Stimulated activated CD8-positive, alpha-beta memory T cell treated with anti-CD3 and anti-CD28 coated beads, Interleukin-12 subunit alpha, Interleukin-12 subunit beta, amount 100 ng/mL, for 1 hour (primary cell): ENCODE measurements around the gene NUDT14.

Experiments used
- DNase-seq: peaks from one replicate; pipeline ENCODE4 v3.0.0-alpha.2; 2020; ENCODE audit warnings: low read depth

NUDT14 gene

DNA sequence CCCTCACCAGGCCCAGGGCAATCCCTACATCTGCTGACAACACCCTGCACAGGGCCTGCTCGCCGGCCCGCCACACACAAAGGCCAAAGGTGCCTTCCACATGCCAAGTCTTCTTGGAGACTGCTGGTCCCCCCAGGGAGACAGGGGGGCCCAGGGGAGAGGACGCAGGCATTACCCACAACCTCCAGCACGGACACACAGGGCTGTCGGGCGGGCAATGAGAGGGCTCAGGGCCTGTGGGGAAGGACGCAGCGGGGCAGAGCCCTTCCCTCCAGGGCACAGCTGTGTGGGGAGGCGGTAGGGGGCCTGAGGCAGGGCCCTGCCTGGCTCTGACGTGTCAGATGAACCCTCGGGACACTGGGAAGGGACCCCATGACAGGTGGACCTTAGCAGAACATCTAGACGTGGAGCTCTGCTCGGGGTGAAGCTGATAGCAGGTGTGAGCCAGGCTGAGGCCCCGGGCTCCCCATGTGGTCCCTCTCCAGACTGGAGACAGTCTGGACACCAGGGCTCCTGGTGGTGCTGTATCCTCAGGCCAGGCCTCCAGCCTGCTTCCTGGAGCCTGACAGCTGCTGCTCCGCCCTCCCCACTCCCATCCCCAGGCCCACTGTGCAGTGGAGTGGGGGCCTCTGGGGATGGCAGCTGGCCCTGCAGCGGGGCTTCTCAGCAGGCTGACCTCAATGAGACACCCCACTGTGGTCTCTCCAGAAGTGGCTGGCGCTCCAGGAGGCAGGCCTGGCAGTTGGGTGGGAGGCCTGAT, 31.6 kb upstream of the NUDT14 start:
- no peak for DNase-seq

DNA sequence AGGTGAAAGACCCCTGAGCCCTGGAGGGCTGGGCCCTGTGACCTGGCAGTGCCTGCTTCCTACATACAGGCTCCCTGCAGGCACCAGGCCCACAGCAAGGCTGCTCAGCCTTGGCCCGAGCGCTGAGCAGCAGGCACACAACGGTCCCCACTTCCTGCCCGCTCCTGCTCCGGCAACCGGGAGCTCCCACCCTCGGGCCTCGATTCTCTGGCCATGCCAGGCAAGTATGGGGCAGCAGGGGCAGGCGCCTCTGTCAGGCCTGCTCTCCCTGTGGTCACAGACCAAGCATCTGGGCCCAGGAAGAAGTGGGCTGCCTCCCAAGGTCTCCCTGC, 30.6 kb upstream of the NUDT14 start:
- no peak for DNase-seq

DNA sequence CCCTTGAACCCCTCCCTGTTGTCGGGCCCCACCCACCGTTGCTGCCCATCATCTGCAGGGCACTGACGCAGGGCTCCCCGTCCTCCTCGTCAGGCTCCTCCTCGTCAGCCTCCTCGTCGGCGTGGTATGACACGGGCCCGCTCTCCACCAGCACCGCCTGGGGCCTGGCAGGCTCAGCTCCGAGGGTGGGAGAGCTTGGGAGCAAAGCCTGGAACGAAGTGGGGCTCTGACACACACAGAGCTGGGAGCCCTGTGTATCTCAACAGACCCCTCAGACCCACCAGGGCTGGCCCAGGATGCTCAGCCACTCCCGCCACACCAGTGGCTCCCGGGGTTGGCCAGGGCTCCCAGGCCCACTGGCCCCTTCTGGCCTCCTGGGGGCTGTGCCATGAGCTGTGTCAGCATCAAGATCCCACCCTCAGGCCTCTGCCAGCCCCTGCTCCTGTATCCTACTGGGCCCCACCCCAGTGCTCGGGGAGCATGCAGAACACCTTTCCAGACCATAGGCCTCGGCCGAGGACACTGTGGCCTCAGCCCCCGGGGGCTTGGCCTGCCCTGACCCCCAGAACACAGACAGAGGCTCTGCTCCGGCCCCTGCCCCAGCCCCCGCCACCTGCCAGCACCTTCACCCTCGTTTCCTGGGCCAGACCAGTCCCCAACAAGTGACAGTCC, 30.1 kb upstream of the NUDT14 start:
- no peak for DNase-seq

DNA sequence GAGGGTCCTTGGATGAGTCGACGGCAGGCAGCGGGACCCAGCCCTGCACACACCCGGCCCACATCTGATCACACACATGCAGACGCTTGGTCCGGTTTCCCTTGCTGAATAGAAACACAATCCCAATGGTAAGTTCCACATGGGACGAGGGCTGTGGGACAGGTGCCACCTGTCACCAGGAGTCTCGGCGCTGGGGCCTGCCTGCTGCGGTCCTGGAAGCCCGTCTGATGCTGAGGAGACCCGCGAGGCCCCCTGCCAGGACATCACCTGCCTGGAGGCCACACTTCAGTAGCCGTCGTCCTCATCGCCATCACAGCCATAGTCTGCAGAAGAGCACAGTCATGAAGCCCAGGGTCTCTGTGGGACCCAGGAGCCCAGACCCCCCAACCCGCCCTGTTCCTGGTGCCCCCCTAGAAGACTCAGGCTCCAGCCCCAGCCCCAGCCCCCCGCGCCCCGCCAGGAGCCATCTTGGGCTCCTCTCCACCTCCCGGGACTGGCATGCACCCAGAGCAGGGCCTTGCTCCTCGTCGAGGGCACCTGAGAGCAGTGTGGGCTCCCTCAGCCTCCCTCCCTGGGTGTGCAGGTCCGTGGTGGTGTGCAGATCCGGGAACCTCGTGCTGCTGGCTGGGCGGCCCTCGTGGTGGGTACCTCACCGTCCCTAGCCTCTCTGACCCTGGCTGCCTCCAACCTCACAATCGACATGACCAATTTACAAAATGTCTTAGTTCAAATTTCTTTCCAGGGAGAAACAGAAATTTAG, 29.3 kb upstream of the NUDT14 start:
- DNase-seq, result no peak

DNA sequence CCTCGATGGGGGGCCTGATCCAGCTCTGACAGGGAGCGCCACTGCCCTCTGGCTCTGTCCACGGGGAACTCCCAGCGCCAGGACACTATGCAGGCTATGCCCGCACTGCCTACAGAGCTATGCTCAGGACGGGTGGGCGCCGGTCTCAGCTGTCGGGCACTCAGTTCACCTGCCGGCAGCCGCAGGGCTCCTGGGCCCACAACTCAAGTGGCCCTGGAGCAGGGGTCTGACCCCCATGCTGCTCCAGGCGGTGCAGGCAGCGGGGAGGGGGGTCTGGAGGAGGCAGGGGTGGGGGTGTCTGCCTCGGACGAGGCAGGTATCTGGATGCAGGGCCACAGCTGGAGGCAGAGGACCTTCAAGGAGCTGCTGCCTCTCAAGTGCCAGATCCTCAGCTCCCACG, 28.5 kb upstream of the NUDT14 start:
- DNase-seq, result no peak

DNA sequence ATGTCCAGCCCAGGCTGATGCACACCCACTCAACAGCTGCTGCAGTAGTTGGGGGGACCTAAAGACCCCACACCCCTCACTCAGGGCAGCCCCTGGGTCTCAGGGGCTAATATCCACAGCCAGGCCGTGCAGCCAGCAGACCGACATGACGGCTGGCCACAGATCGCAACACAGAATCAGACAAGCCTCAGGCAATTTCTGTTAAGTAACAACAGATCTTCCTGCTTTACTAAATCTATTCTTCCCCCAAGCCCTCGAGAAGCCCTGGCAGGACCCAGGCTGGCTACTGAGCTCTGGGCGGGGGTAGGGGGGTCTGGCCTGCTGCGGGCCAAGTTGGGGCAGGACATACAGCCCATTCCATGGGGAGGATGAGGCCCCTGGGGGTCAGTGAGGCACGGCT, 28.0 kb upstream of the NUDT14 start:
- no peak for DNase-seq

DNA sequence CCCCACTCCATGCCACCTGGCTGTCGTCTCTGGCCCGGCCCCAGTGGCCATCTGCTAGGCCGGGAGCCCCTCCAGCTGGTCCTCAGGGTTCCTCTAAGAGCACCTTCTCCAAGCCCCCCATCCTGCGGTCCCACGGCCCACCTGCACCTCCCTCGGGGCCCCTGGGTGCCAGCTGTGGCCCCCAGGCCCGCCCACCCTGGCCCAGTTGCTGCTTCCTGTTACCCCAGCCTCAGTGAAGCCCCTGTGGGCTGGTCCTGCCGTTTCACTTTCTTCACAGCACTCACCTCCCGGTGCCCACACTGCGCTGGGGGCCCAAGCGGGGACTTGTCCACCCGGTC, 27.6 kb upstream of the NUDT14 start:
- DNase-seq, result no peak

DNA sequence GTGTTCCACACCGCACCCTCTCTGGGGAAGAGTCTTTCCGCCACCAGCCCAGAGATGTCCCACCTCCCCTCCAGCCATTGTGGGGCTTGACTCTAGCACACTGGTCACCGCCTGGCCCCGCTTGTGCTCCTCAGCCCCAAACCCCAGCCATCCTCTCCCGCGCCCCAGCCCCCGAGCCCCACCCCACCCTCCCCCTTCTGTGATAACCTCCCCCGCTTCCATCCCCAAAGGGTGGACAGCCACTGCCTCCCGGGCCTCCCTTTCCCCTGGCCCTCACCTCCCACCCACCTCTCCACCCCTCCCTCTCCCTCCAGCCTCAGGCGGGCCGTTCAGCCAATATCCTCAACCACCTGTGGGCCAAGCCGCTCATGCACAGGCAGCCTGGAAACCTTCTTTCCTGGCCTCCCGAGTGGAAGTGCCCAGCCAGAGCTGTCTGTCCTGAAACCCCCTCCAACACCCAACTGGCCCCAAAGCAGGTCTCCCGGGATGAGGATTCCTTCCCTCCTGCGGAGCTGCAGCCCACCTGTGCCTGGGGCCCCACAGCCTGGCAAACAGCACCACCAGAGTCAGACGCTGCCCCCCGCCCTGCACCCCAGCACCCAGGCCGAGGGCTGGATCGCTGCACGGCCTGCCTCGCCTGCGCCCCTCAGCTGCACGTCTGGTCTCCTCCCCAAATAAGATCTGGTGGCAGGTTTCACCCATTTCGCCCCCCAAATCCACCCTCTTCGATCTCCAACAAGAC, 27.1 kb upstream of the NUDT14 start:
- DNase-seq, result no peak

DNA sequence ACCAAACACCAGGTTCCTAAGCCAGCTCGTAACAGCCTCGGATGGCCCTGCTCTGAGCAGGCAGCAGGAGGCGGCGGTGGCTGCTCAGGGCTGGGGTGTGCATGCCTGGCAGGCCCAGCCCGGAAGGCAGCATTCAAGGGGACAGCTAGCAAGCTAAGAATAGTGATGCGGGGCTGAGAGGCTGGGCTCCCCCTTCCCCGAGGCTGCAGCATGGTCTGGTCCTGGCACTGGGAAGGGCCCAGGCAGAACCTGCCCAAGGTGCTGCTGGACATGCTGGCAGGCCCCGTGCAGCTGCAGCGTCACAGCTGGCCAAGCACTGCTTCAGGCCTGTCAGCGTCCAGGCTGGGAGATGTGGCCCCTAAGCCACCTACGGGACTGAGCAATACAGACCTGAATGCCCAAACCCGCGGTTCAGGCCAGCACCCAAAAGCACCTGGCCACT, 26.4 kb upstream of the NUDT14 start:
- no peak for DNase-seq

DNA sequence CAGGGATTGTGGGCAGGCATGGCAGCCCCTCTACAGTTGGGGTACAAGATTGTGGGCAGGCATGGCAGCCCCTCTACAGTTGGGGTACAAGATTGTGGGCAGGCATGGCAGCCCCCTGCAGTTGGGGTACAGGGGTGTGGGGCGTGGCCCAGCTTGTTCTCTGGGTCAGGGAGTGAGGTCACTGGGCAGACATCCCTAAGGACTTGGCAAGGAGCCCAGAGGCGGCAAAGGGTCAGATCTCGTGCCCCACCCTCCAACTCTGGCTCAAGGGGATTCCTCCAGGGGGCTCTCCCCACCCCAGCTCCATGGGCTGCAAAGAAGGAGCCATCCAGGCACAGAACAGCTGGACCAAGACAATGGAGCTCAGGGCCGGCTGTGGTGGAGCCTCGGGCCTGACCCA, 25.8 kb upstream of the NUDT14 start:
- no peak for DNase-seq

DNA sequence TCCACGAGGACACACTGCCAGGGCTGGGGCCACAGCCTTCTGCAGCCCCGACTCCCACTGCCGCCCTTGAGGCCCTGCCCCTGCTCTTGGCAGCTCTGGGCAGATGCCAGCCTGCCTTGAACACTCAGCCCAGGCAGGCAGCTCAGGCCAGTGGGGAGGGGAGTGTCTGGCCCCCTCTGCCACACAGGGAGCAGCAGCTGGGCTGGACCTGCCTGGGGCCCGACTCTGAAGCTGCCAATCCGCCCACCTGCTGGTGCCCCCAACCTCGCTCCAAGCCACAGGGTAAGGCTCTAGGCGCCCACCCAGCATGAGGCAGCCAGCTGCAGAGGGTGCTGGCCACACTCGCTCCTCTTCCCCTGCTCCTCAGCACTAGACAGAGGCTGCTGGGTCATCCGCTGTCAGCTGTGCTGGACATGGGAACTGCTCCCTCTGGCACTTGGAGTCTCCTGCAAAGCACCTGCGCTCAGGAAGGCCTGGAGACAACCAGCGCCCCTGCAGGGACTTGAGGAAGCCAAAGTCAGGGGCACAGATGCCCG, 24.6 kb upstream of the NUDT14 start:
- no peak for DNase-seq

DNA sequence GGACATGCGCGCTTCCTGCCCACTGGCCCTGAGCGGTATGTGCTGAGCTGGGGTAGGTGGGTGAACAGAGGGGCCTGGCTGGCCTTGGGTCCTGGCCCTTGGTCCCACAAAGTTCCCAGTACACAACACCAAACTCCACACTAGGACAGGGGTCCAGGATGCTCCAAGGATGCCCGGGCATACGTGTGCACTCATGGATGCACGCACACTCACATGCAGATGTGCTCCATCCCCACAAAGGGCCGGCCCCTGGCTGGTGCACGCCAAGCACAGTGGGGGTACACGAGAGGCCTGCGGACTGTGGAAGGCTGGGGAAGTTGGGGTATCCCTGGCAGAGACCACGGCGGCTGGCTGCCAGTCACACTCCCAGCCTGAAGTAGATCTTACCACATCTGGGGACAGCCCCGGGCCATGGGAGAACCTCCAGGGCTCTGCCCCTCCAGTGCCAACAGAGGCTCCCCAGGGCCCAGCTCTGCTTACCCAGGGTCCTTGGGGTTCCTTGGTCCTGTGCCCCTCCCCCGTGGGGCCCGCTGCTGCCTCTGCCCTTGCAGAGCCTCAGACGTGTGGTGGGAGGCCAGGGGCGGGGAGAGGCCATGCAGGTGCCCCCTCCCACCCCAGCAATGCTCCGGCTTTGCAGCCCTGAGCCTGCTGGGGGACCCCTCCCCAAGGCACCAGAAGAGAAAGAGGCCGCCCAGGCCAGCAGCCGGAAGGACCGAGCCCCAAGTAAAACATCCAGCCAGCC, 24.0 kb upstream of the NUDT14 start:
- no peak for DNase-seq

DNA sequence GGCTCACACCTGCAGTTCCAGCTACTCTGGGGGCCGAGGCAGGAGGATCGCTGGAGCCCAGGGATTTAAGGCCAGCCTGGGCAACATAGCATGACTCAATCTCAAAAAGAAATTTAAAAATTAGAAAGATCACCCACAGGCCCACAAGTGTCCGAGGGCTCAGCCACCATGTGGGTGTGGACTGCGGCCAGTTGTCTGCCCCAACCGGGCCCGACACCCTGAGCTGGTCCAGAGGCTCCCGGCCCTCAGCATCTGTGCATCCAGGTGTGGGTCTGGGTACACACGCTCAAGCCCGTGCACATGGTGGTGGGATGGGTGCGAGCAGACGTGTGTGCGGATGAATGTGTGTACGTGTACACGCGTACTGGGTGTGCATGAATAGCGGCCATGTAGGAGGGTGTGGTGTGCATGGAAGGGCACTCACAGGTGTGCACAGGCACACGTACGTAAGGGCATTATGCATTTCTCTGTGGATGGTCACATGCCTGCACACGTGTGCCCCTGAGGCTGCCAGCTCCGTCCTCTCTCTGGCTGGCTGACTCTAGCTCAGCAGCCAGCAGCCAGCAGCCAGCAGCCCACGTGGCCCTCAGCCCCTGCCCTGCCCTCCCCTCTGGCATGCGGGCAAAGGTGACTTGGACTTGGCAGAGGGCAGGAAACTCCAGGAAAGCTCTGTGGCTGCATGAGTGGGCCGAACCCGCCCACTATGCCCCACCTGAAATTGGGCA, 23.3 kb upstream of the NUDT14 start:
- DNase-seq, result no peak

DNA sequence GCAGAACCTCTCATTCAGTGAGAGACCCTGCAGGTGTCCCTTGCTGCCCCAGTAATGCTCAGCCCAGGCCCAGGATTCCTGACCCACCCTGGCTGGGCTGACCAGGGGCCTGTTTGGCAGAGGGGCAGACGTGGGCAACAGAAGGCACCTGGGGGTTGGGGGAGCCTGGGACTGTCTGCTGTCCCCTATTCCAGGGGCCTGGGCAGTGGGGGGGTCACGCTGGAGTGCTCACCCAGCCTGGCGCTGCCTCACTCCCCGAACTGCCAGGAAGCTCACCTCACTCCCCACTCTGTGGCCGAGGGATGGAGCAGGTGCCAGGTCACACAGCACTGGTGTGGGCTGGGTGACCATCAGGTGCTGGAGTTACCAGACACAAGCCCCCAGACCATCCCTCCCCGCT, 22.6 kb upstream of the NUDT14 start:
- no peak for DNase-seq

DNA sequence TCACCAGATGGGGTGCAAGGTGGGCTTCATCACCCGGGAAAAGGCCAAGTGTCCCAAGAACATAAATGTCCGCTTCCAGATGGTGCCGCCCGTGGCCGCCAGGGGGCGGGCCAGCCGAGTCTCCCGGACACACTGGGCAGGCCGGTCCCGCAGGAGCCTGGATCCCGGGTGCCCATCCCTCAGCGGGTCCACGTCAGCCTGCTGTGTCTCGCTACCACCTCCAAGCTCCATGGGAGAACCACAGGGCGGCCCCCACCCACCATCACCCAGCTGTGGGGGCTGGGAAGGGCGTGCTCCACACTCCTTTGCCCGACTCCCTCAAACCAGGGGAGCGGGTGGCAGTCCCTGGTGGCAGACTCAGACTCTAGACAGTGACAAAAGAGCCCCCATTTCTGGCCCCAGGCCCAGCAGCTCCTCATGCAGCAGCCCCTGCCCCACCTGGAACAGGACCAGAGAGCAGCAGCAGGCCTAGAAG, 22.0 kb upstream of the NUDT14 start:
- no peak for DNase-seq

DNA sequence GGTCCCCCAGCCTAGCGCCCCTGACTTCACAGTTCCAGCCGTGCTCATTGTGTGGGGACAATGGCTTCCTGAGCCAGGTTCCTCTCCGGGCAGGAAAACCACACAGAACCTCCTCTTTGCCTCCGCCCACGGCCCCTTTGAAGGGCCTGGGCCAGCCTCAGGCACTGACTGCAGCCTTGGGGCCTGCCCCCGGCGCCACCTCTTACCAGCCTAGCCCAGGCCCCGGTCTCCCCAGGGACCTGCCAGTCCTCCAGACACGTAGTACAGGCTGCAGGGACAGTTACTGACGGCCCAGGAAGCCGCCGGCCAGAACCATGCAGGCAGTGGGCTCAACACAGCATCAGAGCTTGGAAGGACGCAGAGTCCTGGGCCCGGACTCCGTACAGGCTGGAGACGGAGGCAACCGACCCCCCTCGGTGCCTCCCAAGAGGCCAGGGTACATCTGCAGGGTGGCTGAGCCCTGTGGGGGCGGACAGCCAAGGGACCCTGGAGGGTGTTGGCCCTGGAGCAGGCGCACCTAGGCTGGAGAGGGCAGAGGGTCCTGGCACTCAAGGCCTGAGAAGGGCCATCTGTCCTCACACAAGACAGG, 20.9 kb upstream of the NUDT14 start:
- DNase-seq, result no peak

DNA sequence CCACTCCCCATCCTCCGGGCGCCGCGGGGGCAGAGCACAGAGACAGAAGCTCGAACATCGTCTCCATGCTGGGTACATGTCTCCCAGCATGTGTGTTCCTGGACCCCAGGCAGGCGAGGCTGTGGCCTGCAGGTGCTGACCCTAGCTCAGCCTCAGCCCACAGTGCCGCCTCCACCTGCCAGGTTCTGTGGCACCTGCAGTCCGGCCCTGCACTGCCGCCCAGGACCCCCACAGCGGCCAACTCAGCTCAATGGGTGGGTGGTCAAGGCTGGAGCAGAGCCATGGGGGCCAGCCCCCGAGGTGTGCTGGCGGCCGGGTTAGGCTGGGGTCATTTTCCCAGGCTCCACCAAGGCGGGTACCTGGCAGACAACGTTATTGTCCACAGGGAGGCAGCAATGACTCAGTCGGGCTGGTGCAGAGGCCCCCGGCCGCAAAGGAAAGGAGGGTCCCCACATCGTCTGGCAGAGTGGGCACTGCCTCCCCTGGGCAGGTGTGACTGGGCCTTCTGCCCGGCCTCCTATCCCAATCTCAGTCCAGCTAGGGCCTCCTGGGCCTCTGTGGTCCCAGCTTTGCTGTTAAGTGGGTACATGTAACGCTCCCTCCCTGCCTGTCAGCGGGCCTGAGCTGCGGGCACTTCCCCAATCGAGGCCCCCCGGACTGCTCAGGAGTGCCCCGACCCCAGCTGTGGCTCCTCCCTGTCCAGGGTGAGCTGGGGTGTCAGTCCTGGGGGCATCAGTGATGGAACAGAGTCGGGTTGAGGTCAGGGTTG, 20.2 kb upstream of the NUDT14 start:
- no peak for DNase-seq

DNA sequence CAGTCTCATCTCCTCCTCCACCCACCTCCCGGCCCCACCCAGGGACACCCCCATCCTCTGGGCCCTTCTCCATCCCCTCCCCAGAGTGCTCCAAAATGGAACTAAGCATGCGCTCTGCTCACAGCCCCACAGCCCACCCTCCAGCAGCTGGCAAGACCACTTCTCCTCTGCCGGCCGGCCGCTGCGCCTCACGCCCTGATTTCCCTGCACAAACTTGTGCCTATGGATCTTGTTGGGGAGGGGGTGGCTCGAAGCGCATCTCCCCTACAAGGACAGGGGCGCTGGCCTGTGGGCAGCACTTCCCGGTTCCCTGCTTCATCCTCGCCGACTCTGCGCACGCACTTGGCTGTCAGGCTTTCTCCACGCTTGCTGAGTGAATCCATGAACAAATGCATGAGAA, 19.5 kb upstream of the NUDT14 start:
- no peak for DNase-seq

DNA sequence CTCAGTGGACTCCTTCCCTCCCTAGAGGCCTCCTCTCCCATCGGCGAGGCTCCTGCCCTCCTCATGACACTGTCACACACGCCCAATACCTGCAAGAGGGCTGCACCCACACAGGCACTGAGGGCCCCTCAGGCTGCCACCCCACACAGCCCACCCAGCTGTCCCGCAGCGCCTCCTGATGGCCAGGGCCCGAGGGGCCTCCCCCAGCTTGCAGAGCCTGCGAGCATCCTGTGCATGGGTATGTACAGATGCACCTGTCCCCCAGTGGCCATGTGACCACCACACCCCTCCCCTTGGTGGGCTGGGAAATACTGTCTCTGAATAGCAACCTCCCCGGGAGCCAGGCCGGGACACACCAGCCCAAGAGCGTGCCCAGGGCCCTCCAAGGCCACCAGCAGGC, 19.0 kb upstream of the NUDT14 start:
- no peak for DNase-seq

DNA sequence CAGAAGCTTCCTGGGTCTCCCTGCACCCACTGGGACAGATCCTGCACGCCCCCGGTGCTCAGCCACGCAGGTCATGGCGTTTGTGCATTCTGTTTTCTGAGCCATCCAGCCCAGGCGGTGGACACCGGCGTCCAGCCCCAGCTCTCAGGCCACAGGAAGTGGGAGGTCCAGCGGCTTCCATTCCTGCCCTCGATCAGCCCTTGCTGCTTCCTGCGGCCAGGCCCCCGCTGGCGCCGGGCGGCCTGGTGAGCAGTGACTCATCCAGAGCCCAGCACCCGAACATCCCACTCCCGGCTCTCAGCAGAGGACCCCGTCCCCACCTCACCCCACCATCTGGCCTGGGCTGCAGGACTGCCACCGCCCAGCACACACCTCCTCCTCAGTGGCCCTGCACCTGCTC, 18.0 kb upstream of the NUDT14 start:
- DNase-seq, result no peak
